Left hindlimb (tissue), 1 donor: Measurements from ENCODE around the gene LPIN1.
"Not testable (repeated sequence)": the region's sequence is repeated elsewhere in the genome, so short reads cannot be mapped to it uniquely, and the experiment has no call there.

Source experiments
- DNase-seq: peaks from one replicate; pipeline ENCODE4 v3.0.0-alpha.2; 2018

The LPIN1 gene

DNA sequence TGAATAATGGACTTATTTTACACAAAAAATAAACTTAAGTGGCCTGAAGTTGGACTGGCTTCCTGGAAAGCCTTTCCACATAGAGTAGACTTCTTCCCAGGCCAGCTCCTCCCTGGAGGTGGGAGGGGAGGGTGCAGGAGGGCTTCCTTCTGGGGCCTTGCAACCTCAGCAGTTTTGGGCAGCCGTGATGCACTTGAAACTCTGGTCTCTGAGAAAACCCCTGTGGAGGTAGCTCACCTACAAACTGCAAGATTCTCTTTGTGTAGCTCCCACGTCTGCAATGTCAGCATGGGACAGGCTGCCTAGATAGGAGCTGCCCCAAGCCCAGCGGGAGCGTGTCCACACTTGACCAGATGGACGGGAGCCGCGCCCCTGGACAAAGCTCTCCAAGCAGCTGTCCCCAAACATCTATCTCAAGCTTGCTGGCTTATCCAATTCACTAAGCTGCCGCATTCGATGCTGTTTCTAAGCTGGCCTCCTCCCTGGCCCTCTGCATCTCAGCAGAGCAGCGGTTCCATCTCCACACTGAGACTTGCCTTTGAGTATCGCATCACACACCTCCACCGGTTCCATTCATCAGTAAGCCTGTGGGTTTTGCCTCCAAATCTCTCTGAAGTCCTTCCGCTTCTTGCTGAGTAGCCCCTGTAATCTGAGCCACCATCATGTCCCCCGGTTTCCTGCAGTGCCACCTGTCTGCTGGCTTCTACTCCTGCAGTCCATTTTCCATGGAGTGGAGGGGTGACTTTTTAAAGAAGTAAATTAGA is 1.6 kb upstream of the LPIN1 start:
- DNase-seq = no peak

DNA sequence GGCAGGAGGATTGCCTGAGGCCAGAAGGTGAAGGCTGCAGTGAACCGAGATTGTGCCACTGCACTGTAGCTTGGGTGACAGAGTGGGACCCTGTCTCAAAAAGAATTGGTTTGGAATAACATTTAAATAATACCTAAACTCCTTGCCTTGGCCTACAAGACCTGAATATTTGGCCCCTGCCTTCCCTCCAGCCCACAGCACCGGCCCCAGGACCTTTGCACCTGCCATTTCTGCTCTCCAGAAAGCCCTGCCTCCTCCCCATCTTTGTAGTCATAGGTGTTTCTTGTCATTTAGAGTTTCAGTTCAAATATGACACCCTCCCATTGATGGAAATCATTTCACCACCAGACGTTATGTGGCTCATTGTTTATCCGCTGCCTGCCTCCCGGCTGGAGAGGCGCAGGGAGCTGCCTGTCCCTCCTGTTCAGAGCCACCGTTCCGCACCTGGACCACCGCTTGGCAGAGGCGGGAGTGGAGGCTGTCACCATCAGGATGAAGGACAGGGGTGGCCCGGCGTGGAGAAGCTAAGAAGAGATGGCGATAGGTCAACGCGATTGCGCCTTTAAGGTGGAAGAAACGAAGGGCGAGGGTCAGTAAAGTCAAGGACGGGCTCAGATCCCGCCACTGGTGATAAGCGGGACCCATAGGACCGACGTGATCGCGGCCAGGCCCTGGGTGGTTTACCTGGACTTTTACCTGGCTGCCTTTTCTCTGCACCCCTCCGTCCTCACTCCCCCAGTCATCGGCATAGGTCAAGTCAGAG is 638 bp upstream of the LPIN1 start:
- no peak for DNase-seq

DNA sequence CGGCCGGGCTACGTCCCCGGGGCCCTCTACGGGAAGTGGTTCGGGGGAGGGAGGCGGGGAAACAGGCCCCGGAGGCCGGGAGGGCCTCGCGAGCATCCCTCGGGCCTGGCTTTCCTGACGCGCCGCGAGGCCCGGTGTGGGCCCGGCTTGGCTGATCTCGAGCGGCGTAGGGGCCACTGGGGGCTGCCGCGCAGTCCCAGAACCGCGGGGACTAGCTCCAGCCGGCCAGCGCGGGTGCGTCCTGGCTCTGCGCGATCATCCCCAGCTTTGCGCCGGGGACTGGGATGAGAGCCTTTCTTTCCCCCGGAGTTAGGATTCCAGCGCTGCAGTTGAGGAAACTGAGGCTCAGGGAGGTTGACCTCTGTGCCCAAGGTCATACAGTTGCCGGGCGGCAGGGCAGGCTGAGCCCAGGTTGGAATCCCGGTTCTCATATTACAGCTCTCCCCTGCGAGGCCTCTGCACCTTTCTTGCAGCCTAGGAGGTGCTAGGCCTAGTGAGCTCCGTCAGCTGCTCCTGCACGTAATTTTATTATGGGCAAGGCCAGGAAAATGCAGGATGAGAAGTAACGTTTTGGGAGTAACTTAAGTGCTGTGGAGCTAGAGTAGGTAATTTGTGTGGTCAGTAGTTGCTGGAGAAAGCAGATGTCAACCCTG is 501 bp downstream of the LPIN1 start:
- no peak for DNase-seq

DNA sequence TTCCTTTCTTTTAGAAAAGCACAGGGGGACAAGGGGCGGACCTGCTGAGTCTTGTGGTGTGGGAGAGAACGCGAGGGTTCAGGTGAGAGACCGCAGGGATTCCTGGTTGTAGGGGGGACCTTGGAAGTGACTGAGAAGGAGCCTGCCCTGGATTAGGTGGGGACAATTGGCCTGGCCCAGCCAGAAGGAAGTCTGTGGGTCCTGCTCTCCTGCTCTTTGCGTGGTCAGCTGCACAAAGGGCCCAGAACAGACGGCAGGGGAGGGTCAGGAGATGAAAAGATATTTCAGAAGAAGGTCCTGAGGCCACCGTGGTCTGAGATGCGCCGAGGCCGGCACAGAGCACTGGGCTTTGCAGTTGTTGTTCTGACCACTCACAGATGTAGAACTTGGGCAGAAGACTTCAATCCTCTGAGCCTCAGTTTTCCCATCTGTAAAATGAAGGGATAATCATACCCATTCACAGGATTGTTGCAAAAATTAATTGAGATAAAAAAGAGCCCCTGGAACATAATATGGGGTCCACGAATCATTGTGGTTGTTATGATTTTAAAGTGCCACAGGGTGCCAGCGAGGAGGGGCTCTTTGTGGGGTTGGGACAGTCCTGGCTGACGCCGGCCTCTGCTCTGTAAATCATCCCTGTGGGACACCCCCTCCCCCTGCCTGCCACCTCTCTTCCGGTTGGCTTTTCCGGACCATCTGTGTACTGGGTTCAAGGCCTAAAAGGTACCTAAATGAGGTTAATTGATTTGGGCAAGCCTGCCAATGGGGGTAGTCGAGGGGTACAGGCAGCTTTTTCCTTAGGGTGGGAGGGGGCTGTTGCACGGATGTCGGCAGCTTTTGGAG is 1.8 kb downstream of the LPIN1 start:
- no peak for DNase-seq

DNA sequence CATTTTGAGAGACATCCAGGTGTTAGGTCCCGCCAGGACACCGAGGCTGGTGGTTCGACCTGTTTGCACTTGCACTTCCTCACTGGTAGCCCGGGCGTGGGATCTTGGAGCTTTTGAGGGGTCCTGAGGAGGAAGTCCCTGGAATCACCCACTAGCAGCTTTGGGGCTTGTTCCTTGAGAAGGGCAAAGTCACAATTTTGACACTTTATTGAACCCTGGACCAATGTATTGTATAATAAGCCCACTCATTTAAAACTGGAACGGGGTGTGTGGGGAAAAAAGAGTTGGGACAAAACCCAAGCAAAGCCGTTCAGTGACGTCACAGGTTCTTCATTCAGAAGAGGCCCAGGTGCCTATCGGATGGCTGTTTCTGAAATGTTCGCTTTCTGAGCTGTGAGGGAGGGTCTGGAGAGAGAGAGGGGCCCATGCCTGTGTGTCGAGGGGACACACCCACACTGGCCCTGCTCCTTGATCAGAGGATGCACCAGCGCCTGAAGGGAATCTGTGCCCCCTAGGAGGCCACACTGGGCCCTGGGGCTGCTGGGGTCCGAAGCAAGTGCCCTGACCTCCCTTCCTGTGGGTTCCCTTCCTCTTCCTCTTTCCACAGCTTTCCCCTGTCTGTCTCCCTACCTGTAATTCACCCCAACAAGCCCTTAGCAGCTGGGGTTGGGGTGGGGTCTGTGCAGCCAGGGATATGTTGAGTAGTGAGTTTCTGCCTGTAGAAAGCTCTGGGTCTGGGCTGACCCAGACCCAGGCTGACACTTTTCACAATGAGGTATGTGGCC is 2.6 kb downstream of the LPIN1 start:
- DNase-seq = no peak

DNA sequence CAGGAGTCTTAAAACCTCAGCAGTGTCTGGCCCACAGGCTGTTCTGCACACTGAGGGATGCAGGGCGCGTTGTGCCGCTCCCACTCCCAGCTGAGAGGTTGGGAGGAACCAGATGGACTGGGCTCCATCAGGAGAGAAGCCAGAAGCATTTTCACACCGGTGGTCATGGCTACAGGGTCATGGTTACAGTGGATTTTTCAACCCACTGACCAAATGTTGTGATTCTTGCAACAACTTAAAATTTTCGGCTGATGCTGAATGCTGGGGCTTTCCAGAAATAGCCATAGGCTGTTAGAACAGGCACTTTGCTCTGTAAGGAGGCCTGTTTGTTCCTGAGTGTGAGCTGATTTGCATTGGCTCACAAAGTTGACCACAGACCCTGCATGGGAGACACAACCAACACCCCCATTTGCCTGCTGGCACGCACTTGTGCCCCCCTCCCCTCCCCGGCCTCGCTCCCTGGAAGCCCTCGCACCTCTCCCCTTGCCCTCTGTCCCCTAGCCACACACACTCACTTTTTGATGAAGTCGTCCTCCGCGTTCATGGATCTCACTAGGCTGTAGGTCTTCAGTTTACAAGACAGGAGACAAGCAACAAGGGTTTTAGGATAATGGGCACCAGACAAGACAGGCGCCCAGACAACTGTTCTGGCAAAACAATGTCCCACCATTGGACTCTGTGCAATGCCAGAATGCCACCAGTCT is 3.4 kb downstream of the LPIN1 start:
- no peak for DNase-seq

DNA sequence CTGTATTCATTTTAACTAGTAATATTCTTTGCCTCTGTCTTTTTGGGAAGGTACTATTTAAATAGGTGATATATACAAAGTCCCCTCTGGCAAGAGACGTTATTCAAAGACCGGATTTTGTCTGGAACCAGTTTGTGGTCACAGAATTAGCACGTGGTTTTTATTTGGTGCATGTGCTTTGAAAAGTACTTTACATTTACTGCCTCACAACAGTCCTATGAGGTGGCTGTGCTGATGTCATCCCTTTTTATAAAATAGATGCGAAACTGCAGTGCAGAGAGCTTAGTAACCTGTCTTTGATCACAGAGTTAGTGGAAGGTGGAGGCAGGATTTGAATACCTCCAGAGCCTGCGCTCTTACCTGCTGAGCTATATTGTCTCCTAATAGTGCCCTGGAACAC is 4.0 kb downstream of the LPIN1 start:
- no peak for DNase-seq

DNA sequence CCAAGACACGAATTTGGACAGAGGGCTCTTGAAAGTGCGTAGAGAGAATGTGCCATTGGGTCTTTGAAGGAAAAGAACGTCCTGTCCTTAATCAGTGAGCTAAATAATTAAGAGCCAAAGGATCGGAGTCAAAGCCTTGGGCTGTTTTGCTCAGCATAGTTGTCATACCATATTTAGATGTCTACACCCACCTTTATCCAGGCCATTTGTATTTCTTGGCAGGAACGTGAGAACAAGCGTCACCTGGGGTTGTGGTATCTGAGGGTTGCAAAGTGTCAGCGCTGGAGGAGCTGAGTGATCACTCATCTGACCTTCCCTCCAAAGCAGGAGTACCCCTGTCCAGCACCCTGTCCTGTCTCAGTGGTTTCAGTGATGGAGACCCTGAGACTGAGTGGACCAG is 4.5 kb downstream of the LPIN1 start:
- DNase-seq = no peak

DNA sequence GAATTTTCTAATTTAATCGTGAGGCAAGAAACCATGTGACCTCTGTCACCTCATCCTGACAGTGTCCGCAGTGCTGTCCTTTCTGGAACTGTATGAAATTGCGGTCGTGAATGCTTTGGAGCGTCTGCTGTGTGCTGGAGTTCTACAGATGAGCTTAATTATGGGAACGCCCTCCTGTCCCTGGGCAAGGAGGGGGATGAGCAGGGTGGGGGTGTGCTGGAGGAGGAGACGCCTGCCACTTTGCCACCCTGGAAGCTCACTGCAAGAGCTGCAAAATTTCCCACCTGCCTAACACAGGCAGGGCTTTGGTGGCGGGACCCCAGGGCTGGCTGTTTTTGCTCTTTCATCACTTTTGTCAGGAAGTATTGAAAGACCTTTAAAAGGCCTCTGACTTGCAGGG is 6.5 kb downstream of the LPIN1 start:
- no peak for DNase-seq

DNA sequence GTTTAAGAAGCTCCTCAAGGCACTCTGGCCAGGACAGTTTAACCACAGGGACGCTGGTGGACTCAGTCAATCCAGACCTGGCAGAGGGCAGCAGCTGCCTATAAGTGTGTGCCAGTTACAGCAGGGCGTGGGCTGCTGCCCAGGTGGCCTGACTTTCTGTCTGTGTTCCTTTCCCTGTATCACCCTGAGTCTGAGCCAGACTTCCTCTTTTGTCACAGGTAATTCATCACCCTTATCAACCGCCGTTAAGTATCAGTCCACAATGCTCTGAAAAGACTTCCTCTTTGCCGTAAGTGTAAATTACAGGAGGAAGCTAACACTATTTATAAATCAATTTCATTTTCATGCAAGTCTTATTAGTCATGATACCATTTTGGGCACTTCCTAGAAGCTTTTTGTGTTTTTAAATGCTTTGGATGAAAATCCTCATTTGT is 7.0 kb downstream of the LPIN1 start:
- no peak for DNase-seq

DNA sequence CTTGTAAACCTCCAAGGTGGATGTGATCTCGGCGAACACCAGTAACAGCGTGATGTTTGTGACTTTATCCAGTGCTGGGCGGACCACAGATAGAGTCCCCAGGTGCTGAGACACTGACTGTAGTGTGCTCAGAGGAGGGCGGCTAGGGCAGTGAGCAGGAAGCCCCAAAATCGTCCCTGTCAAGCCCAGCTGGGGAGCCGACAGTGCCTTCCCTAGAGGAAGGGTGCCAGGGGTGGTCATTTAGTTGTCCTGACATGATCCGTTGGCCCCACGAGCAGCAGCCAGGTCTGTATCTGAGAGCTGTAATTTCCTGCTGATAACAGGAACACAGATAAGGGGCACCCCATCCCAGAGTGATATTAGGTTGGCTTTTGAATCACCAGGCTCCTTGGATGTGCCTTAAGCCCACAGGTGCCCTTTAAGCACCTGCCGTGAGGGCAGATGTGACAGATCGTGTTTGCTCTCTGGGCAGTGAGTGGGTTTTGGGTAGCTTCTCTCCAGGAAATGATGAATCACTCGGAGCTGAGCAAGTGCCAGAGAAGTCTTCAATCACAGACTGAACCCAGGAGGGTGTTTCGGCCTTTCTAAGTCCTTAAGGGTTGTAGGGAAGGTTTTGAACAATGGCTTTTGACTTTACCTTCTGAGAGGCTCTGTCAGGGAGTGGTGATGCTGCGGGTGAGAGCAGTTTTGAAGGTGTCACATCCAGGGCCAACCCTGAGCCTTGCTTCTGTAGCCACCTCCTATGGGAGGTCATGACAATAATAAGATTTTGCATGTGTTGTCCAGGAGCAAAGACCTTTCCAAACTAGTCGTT is 7.7 kb downstream of the LPIN1 start:
- no peak for DNase-seq

DNA sequence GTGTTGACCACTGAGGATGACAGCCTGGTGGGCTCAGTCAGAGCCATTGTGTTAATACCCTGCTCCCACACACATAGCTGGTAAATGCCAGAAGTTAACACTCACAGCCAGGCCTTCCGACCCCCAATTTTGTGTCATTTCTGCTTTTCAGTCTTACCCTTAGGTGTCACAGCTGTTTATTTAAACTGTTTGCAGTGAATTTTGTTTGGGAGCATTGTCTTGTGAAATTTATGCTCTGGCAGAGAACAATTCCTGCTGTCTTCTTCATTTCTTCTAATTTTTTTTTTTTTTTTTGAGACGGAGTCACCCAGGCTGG is 8.2 kb downstream of the LPIN1 start:
- no peak for DNase-seq

DNA sequence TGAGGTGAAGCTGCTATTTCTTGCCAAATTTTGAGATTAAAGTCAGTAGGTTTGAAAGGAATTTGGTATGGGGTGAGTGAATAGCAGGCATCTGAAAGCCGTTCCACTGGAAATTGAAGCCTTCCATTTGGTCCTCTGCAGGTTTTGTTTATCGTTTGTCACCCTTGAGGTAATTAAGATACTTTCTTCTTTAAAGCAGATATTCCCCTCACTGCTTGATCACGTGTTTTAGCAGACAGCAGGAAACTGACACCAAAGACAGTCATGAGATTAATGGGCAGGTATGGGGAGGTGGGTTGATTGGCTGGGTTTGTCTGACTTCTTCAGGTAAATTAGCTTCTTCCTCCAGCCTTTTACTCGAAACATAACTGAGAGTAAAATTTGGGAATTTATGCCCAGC is 10.7 kb downstream of the LPIN1 start:
- DNase-seq = no peak

DNA sequence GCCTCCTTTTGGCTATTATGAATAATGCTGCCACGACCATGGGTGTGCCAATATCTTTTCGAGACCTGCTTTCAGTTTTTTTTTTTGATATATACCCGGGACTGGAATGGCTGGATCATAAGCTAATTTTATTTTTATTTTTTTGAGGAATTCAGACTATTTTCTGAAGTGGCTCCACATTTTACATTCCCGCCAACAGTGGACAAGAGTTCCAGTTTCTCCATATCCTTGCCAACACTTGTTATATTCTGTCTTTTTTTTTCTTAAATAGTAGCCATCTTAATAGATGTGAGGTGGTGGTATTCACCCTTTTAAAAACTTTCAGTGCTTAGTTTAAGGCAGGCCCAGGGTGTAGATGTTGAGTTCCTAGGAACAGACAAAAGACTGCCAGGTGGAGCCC is 11.8 kb downstream of the LPIN1 start:
- no peak for DNase-seq

DNA sequence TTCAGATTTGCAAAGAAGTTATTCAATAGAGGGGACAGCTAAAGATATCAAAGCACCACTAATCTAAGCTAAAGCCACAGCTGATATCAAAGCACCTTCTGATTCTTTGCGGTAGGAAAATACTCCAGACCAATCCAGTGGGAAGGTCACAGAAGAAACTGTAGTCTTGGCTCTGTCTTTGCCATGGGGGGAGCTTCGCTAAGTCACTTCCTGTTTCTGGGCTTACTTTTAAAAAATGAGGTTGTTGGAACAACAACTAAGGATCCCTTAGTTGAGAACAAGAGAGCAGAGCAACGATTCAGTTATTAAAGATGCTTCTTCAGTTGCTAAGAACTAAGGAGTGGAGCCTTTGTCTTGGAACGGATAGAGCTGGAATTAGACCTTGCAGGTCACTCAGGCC is 12.2 kb downstream of the LPIN1 start:
- no peak for DNase-seq

DNA sequence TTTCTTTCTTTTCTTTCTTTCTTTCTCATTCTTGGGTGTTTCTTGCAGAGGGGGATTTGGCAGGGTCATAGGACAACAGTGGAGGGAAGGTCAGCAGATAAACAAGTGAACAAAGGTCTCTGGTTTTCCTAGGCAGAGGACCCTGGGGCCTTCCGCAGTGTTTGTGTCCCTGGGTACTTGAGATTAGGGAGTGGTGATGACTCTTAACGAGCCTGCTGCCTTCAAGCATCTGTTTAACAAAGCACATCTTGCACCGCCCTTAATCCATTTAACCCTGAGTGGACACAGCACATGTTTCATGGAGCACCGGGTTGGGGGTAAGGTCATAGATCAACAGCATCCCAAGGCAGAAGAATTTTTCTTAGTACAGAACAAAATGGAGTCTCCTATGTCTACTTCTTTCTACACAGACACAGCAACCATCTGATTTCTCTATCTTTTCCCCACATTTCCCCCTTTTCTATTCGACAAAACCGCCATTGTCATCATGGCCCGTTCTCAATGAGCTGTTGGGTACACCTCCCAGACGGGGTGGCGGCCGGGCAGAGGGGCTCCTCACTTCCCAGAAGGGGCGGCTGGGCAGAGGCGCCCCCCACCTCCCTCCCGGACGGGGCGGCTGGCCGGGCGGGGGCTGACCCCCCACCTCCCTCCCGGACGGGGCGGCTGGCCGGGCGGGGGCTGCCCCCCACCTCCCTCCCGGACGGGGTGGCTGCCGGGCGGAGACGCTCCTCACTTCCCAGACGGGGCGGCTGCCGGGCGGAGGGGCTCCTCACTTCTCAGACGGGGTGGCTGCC is 12.9 kb downstream of the LPIN1 start:
- not testable (repeated sequence) for DNase-seq

DNA sequence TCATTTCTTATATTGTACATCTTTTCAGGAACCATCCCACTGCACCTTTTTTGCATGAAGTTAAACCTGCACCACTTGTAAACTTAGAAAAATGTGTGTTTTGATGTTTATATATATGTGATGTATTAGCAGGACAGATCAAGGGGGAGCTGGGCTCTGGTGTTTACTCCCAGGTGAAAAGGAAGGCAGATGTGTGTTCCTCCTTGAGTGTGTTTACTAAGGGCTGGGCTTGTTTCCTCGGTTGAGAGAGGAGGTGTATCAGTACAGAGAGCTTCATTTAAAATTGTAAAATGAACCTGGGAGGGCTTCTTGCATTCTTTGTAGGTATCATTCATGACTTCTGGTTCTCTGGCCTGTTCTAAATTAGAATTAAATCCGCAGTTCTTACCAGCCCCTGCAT is 14.8 kb downstream of the LPIN1 start:
- no peak for DNase-seq

DNA sequence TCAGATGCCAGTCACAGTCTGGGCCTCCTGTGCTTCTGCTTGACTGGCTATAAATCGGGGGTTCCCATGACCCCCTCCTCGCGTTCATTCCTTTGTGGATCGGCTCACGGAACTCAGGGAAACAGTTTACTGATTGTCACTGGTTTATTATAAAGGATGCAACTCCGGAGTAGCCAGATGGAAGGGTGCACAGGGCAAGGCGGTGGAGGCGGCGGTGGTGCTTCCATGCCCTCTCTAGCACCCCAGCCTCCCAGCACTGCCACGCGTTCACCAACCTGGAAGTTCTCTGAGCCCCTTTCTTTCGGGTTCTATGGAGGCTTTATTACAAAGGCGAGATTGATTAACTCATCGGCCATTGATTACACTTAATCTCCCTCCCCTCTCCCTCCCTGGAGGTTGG is 15.6 kb downstream of the LPIN1 start:
- DNase-seq = no peak

DNA sequence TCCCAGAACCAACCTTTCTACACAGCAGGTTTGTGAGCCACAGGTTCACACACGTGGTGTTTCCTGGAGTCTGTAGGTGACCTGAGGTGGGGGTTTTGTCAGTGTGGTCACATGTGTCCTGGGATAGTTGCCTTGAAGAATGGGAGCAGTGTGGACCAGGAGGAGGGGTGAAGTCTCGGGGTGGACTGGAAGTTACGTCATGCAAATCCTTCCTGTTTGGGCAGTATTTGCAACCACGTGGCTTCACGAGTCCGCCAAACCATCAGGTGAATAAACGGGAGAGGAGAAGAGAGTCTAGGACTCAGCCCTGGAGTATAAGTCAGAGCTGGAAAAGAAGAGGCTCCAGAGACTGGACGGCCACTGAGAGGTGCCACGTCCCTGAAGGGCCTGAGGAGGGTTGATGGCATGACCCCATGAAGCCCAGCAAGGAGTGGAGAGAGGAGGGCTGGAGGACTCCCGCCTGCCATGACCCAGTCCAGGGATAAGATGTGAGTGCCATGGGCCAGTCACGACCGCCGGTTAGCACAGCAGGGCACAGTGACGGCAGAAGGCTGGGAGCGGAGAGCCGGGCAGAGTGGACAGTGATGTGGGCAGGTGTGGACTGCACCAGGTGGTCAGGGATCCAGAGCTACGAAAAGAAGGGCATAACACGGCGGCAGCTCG is 16.5 kb downstream of the LPIN1 start:
- no peak for DNase-seq
